H9 (cell line): ENCODE results near the gene RBMY1J. TPM values are rescaled to one million over a fixed set of nuclear protein-coding genes. Genes with fewer than 3 reads are reported as not detected.
"Not testable (repeated sequence)": the region's sequence is repeated elsewhere in the genome, so short reads cannot be mapped to it uniquely, and the experiment has no call there.

ENCODE experiments used
- DNase-seq: peaks from one replicate; pipeline ENCODE4 v3.0.0-alpha.2; 2017
- H2AFZ ChIP-seq: one replicate; pipeline ENCODE4 v1.6.1; 2013; ENCODE audit warnings: mild to moderate bottlenecking, low read length, control low read depth, moderate library complexity
- H2AK5ac ChIP-seq: 2 replicates; pipeline ENCODE4 v1.6.1; 2013; ENCODE audit warnings: low read length, control low read depth, mixed read lengths; ENCODE audit not compliant: insufficient read length
- H2BK120ac ChIP-seq: one replicate; pipeline ENCODE4 v1.6.1; 2013; ENCODE audit warnings: low read depth, mild to moderate bottlenecking, low read length, control low read depth, inconsistent platforms; ENCODE audit not compliant: poor library complexity, severe bottlenecking
- H2BK12ac ChIP-seq: 2 replicates; pipeline ENCODE4 v1.6.1; 2013; ENCODE audit warnings: low read length, control low read depth, mixed read lengths, low read depth; ENCODE audit not compliant: insufficient read length
- H2BK15ac ChIP-seq: 2 replicates; pipeline ENCODE4 v1.6.1; 2013; ENCODE audit warnings: low read depth, low read length, control low read depth
- H2BK20ac ChIP-seq: one replicate; pipeline ENCODE4 v1.6.1; 2013; ENCODE audit warnings: low read depth, mild to moderate bottlenecking, low read length, control low read depth, inconsistent platforms; ENCODE audit not compliant: poor library complexity, severe bottlenecking
- H2BK5ac ChIP-seq: 2 replicates; pipeline ENCODE4 v1.6.1; 2013; ENCODE audit warnings: low read length, control low read depth, mixed read lengths; ENCODE audit not compliant: insufficient read length
- H3K14ac ChIP-seq: 2 replicates; pipeline ENCODE4 v1.6.1; 2013; ENCODE audit warnings: low read length, control low read depth; ENCODE audit not compliant: insufficient read depth
- H3K18ac ChIP-seq: 2 replicates; pipeline ENCODE4 v1.6.1; 2013; ENCODE audit warnings: low read depth, mild to moderate bottlenecking, mixed read lengths, low read length, control low read depth; ENCODE audit not compliant: insufficient read length
- H3K23ac ChIP-seq: 2 replicates; pipeline ENCODE4 v1.6.1; 2013; ENCODE audit warnings: low read length, control low read depth, mixed read lengths, low read depth; ENCODE audit not compliant: insufficient read length
- H3K23me2 ChIP-seq: 2 replicates; pipeline ENCODE4 v1.6.1; 2013; ENCODE audit warnings: low read depth, mild to moderate bottlenecking, mixed read lengths, low read length, control low read depth; ENCODE audit not compliant: insufficient read length, poor library complexity, severe bottlenecking
- H3K27ac ChIP-seq: 2 replicates; pipeline ENCODE4 v1.5.1; 2013; ENCODE audit warnings: low read length, control low read depth, mixed read lengths, low read depth; ENCODE audit not compliant: insufficient read length
- H3K27me3 ChIP-seq: 2 replicates; pipeline ENCODE4 v1.6.1; 2013; ENCODE audit warnings: low read length, control low read depth, inconsistent platforms; ENCODE audit not compliant: insufficient read depth
- H3K4ac ChIP-seq: 2 replicates; pipeline ENCODE4 v1.6.1; 2013; ENCODE audit warnings: low read depth, mild to moderate bottlenecking, control low read depth, inconsistent platforms, low read length, moderate library complexity
- H3K4me1 ChIP-seq: 2 replicates; pipeline ENCODE4 v1.6.1; 2013; ENCODE audit warnings: low read length, control low read depth, inconsistent platforms; ENCODE audit not compliant: insufficient read depth
- H3K4me2 ChIP-seq: 2 replicates; pipeline ENCODE4 v1.6.1; 2013; ENCODE audit warnings: low read length, control low read depth, mixed read lengths; ENCODE audit not compliant: insufficient read length, insufficient read depth
- H3K56ac ChIP-seq: 2 replicates; pipeline ENCODE4 v1.6.1; 2013; ENCODE audit warnings: low read depth, mild to moderate bottlenecking, mixed read lengths, low read length, control low read depth; ENCODE audit not compliant: insufficient read length
- H3K79me1 ChIP-seq: 2 replicates; pipeline ENCODE4 v1.6.1; 2013; ENCODE audit warnings: low read depth, mild to moderate bottlenecking, moderate library complexity, low read length, control low read depth, inconsistent platforms; ENCODE audit not compliant: insufficient read depth, poor library complexity, severe bottlenecking
- H3K79me2 ChIP-seq: 2 replicates; pipeline ENCODE4 v1.6.1; 2013; ENCODE audit warnings: low read length, control low read depth, inconsistent platforms; ENCODE audit not compliant: insufficient read depth
- H3K9ac ChIP-seq: 2 replicates; pipeline ENCODE4 v1.6.1; 2013; ENCODE audit warnings: low read length, control low read depth, mixed read lengths; ENCODE audit not compliant: insufficient read length; ENCODE audit errors: extremely low read depth
- H3K9me3 ChIP-seq: one replicate; pipeline ENCODE4 v1.6.1; 2013; ENCODE audit warnings: low read depth, low read length, inconsistent platforms; ENCODE audit not compliant: control insufficient read depth
- H3T11ph ChIP-seq: one replicate; pipeline ENCODE4 v1.6.1; 2013; ENCODE audit warnings: mild to moderate bottlenecking, low read length, control low read depth, inconsistent platforms
- H4K20me1 ChIP-seq: one replicate; pipeline ENCODE4 v1.6.1; 2013; ENCODE audit not compliant: control insufficient read depth, insufficient read length, insufficient read depth
- H4K5ac ChIP-seq: 2 replicates; pipeline ENCODE4 v1.6.1; 2013; ENCODE audit warnings: low read depth, mild to moderate bottlenecking, mixed read lengths, low read length, control low read depth; ENCODE audit not compliant: insufficient read length
- H4K8ac ChIP-seq: replicated peaks from 2 replicates; pipeline ENCODE4 v1.6.1; 2013; ENCODE audit warnings: low read length, control low read depth, mixed read lengths, low read depth; ENCODE audit not compliant: insufficient read length
- H4K91ac ChIP-seq: 2 replicates; pipeline ENCODE4 v1.6.1; 2013; ENCODE audit warnings: low read depth, mild to moderate bottlenecking, moderate library complexity, mixed read lengths, low read length, control low read depth; ENCODE audit not compliant: insufficient read length
- H3K27ac Mint-ChIP-seq, 3 experiments: 2 replicates in 2 of 3; 3 replicates in 1 of 3; pipeline ENCODE4 v1.8.0; 2020 to 2021; ENCODE audit warnings: mixed read lengths in 3 of 3, mild to moderate bottlenecking in 1 of 3, moderate library complexity in 1 of 3
- H3K27me3 Mint-ChIP-seq: 2 replicates; pipeline ENCODE4 v1.8.0; 2021; ENCODE audit warnings: low read depth, mild to moderate bottlenecking, moderate library complexity, mixed read lengths
- H3K36me3 Mint-ChIP-seq, 3 experiments: 2 replicates in 2 of 3; 3 replicates in 1 of 3; pipeline ENCODE4 v1.8.0; 2020 to 2021; ENCODE audit warnings: low read depth in 3 of 3, mixed read lengths in 3 of 3; ENCODE audit not compliant: insufficient read depth in 1 of 3
- H3K4me1 Mint-ChIP-seq, 2 experiments: 2 replicates each; pipeline ENCODE4 v1.8.0; 2020; ENCODE audit warnings: mixed read lengths in 2 of 2
- H3K4me3 Mint-ChIP-seq, 2 experiments: 2 replicates in 1 of 2; 3 replicates in 1 of 2; pipeline ENCODE4 v1.8.0; 2020 to 2021; ENCODE audit warnings: mild to moderate bottlenecking in 2 of 2, mixed read lengths in 2 of 2, moderate library complexity in 1 of 2
- H3K9me3 Mint-ChIP-seq, 2 experiments: 2 replicates in 1 of 2; 3 replicates in 1 of 2; pipeline ENCODE4 v1.8.0; 2020; ENCODE audit warnings: mild to moderate bottlenecking in 2 of 2, mixed read lengths in 2 of 2, moderate library complexity in 1 of 2
- WGBS: extraction: QIAGEN DNeasy Blood & Tissue Kit; methylation state at CpG from one replicate; pipeline ENCODE4 v1.1.7; 2013; ENCODE audit warnings: missing lambda C conversion rate, low lambda C conversion rate, mixed read lengths; ENCODE audit not compliant: insufficient read length; ENCODE audit errors: extremely low coverage; 5-methylcytosine and 5-hydroxymethylcytosine counted together
- long read RNA-seq: library from polyadenylated mRNA; unstranded; transcript quantifications from one replicate; pipeline ENCODE4 v2.0.0, GENCODE V29; 2020
- total RNA-seq: library from RNA; stranded (reverse); gene quantifications from 2 replicates; pipeline ENCODE4 v1.2.1, GENCODE V29; 2021

The RBMY1J gene
- not detected in 2 replicates for total RNA-seq
- long read RNA-seq, result 0 reads

GRCh38 chrY:22403110-22403509 lies at the start of gene RBMY1J:
RBMY1J (plus strand) TSS chrY:22403410; CDS start chrY:22405448, 2,038 bp downstream.
- not testable (repeated sequence) for H2BK120ac ChIP-seq, H3K27ac Mint-ChIP-seq, H3K9me3 ChIP-seq, H2AFZ ChIP-seq, H4K91ac ChIP-seq, H3K79me1 ChIP-seq, H3K4me1 Mint-ChIP-seq, H3K18ac ChIP-seq, H3K27ac ChIP-seq, H3K4me3 Mint-ChIP-seq, H3K4me1 ChIP-seq, H3K4ac ChIP-seq, H2AK5ac ChIP-seq, H4K8ac ChIP-seq, DNase-seq, H3K23me2 ChIP-seq, H3K23ac ChIP-seq, H4K5ac ChIP-seq, H3K27me3 ChIP-seq, H3K56ac ChIP-seq, H2BK20ac ChIP-seq, H3K79me2 ChIP-seq, H3K14ac ChIP-seq, H3K4me2 ChIP-seq, H3K9ac ChIP-seq, H2BK5ac ChIP-seq, H4K20me1 ChIP-seq, H3K9me3 Mint-ChIP-seq, H2BK15ac ChIP-seq, H2BK12ac ChIP-seq, H3K27me3 Mint-ChIP-seq, H3K36me3 Mint-ChIP-seq, H3T11ph ChIP-seq
- WGBS, result no CpG with 5 or more reads among the region's 26 CpGs
